GM12801 (cell line): ENCODE results near the gene ZBP1.

Source experiments
- CTCF ChIP-seq: IDR thresholded peaks from one replicate; pipeline ENCODE4 v1.5.1; 2011; ENCODE audit warnings: control low read depth; ENCODE audit not compliant: insufficient read length; ENCODE audit errors: extremely low read depth

The ZBP1 gene

DNA sequence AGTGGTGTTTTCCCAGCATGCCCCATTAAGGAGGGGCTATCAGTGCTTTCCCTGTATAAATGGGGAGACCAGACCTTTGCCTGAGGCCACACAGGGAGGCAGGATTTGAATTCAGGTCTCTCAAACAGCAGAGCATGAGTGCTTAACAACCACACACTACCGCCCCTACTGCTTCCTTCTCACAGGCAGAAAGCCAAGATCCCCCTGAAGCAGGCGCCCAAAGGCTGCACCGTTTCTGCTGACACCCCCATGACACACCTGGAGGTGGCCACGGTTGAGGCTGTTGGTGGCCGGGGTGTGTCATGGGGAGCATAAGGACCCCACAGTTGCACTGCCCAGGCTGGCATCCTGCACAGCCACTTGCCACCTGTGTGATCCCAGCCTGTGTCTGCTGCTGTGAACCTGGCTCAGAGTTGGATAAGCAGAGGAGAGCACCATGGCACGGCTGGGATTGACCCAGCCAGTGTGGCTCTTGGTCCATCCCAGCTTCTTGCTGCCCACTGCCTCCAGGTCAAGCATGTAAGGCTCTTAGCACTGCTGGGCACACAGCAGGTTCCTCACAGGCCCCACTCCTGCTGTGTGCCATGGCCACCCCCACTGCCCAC is 31.0 kb downstream of the ZBP1 start:
- TF ChIP-seq CTCF = no peak

GRCh38 chr20:57588596-57588995 is 31.6 kb downstream of the ZBP1 start:
- TF ChIP-seq CTCF = no peak

DNA sequence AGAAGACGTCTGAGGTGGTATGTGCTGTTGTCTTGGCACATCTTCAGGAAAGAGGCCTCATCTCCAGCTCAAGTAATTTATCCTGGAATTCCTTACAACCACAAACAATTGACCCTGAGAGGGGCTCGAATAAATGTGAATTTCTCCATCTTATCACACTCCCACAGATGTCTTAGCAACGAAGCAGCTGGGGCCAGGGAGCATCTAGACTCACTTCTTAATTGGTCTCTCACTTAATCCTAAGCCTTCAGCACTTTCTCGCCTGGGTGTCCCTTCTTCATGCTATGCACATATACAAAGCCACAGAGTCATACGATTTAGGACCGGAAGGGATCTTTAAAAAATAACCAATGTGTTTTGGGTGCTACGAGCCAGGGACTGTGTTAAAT is 32.2 kb downstream of the ZBP1 start:
- TF ChIP-seq CTCF = no peak

- no peak for TF ChIP-seq CTCF
Measured at GRCh38 chr20:57587278-57587988, 32.8 kb downstream of the ZBP1 start.

GRCh38 chr20:57586943-57587277 is 33.3 kb downstream of the ZBP1 start:
- TF ChIP-seq CTCF = no peak

GRCh38 chr20:57586370-57586793 is 33.8 kb downstream of the ZBP1 start:
- no peak for TF ChIP-seq CTCF

GRCh38 chr20:57585466-57586213 is 34.6 kb downstream of the ZBP1 start:
- no peak for TF ChIP-seq CTCF
